GM18517 (cell line): ENCODE data around the gene METRNL.
"Not testable (repeated sequence)": the region's sequence is repeated elsewhere in the genome, so short reads cannot be mapped to it uniquely, and the experiment has no call there.

Experiments used
- ATAC-seq: cut with Tn5 transposase; IDR thresholded peaks from one replicate; pipeline ENCODE4 v1.9.1; 2021; ENCODE audit warnings: mild to moderate bottlenecking, moderate library complexity; ENCODE audit not compliant: unreplicated experiment

METRNL gene

GRCh38 chr17:83134456-83134855 lies 55.0 kb downstream of the METRNL start:
- ATAC-seq, result not testable (repeated sequence)

DNA sequence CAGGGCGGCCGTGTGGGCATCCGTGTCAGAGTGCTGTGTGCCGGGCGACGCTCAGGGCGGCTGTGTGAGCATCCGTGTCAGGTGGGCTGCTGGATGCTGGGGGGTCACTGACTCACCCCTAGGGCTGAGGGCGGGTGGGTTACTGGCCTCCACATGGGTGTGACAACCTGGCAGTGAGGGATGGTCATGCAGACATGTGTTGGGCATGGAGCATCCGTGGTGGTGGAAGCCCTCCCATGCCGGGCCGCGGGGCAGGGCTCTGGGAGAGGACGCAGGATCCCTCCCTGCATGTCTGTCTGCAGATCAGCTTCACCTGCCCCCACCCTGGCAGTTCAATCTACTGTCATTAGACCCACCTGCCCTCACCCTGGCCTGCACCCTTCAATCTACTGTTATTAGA lies 56.3 kb downstream of the METRNL start:
- no peak for ATAC-seq

DNA sequence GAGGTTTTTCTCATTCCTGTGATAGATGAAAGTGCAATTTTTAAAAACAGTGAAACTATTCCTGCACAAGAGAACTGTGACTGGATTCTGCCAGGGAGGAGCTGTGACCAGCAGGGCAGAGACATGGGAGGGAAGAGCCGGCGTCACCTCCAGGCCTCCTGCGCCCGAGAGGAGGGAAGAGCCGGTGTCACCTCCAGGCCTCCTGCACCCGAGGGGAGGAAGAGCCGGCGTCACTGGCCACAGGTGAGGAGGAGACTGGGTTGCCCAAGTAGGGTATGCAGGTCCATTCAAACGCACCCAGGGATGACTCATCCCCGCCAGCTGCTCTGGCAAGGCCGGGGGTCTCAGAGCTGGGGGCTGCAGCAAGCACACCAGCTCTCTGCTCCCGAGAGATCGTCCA lies 56.7 kb downstream of the METRNL start:
- no peak for ATAC-seq

DNA sequence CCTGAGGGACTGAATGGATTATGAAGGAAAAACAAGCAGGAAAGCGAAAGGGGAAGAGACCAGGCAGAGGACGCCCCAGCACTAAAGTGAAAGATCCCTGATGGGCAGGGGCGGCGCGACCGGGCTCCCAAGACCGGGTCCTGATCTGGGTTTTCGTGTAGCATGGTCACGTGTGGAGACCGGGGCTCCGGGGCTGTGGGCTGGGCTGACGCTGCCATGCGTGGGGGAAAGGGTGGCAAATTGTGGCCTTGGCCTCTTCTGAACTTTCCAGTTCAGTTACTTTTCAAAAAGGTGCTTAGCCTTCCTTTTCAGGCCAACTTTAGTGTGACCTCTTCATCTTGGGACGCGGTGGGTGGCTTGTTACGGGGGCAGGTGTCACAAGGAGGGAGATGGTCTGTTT lies 57.5 kb downstream of the METRNL start:
- no peak for ATAC-seq

DNA sequence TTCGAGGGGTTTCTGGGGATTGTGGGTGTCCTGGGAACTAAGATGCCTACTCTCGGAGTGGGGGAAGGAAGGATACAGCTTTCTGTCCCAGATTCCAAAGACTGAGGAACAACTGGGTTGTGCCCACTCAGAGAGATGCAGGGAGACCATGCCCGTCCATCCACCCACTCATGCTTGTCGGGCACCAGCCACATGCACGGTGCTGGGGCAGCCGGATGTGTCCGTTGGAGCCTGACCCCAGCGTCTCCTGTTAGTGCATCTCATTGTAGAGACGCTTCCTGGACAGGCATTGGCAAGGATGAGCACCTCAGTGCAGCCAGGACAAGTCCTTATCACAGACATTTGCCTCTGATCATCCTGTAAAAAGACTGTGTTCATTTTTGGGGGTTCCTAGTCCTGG lies 58.1 kb downstream of the METRNL start:
- no peak for ATAC-seq

GRCh38 chr17:83138820-83139219 lies 59.4 kb downstream of the METRNL start:
- ATAC-seq, result no peak

GRCh38 chr17:83139541-83140248 lies 60.3 kb downstream of the METRNL start:
- ATAC-seq, result not testable (repeated sequence)

DNA sequence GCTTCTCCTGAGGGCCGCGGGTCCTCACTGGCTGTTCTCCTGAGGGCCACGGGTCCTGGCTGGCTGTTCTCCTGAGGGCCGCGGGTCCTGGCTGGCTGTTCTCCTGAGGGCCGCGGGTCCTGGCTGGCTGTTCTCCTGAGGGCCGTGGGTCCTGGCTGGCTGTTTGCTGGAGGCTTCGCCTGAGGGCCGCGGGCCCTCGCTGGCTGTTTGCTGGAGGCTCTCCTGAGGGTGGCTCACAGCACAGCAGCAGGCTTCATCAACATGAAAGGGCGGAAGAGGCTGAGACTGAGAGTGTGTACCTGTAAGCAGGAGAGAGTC lies 60.8 kb downstream of the METRNL start:
- not testable (repeated sequence) for ATAC-seq

- ATAC-seq, result no peak
These were observed 63.2 kb downstream of the METRNL start for GRCh38 chr17:83142619-83143018.

DNA sequence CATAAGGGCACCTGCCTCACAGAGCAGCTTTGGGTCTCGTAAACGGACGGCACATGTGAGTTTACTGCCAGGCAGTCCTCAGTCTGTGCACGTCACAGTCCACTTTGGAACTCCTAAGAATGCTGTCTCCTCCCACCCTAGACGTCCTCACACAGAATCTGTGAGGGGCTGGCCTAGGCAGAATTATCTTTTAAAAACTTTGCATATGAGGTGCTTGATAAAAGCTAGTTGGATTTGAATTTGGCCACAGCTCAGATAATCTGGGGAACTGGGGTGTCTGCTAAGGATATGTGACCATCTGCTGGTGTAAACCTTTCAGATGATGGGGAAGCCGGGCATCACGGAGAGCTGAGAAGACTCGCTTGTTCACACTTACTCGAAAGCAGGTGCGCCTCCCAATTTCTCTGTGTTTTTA lies 64.4 kb downstream of the METRNL start:
- no peak for ATAC-seq
